ENCODE measurements around the gene RNF26.

The RNF26 gene

DNA sequence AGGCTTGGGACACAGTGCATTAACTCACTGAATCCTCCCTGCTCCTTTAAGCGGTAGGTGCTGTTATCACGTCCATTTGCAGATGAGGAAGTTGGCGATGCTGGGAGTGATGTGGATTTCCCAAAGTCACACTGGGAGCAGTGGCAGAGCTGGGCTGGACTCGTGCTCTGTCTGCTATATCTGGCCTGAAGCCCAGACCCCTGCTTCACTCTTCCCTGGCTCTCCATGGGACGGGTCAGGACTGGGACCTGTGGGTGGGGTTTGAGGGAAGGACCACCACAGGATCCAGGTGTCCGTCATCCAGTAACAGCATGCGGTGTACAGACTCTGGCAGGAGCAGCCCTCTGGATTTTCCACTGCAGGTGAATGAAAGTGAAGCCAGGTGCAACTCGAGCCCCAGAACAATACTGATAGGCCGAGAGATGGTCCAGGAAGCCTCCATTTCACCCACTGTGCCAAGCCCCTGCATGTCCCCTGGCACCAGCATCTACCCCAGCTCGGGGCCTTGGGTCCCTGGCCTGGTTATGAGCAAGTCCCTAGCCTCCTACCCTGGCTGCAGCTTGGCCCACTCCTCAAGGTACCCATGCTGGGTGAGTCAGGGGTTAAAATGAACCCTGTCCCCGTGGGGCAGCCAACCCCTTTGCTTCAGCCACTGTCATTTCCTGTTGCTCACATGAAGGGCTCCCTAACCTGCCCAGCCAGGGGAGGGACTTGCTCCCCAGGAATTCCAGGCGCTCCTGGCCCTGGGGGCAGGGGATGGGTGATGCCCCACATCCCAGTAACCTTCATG is 43.0 kb downstream of the RNF26 start:
- TF ChIP-seq, protein P1, sequence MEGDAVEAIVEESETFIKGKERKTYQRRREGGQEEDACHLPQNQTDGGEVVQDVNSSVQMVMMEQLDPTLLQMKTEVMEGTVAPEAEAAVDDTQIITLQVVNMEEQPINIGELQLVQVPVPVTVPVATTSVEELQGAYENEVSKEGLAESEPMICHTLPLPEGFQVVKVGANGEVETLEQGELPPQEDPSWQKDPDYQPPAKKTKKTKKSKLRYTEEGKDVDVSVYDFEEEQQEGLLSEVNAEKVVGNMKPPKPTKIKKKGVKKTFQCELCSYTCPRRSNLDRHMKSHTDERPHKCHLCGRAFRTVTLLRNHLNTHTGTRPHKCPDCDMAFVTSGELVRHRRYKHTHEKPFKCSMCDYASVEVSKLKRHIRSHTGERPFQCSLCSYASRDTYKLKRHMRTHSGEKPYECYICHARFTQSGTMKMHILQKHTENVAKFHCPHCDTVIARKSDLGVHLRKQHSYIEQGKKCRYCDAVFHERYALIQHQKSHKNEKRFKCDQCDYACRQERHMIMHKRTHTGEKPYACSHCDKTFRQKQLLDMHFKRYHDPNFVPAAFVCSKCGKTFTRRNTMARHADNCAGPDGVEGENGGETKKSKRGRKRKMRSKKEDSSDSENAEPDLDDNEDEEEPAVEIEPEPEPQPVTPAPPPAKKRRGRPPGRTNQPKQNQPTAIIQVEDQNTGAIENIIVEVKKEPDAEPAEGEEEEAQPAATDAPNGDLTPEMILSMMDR (IDR thresholded peaks at IDR 0.05; ENCODE audit: control insufficient read depth, insufficient read depth, low read depth, low read length, missing control alignments), result no peak
- no peak overlapping the region for H3K4me3 ChIP-seq (ENCODE audit: control insufficient read depth, low read depth, low read length)
- DNase-seq (ENCODE audit: low read depth), result no peak

DNA sequence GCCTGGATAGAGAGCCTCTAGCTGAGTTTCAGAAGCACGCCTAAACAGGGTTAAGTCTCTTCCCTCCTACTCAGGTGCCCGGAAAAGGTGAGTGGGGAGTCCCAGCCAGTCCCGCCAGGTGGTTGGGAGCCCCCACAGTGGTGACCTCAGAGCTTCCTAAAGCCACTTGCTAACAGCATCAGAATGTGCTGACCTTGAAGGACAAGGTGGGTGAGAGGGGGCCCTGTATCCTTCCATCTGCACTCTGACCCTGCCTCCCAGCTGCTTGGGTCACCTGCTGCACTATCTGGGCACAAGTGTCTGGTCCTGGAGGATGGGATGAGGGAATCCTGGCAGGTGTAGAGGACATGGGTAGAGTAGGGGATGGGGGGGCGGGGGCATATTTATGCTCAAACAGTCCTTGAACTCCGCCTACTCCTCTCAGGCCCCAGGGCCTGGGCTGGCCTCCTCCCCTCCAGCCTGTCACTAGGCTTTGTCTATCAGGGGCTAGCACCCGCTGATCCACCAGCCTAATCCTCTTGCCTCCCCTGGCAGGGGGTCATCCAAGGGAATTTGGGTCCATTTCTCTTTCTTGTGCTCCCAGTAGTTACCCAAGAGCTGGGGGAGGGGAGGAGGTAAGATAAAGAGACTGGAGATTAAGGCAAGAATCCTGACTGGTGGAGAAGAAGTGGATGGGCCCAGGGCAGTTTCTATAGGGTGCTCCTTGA is 43.8 kb downstream of the RNF26 start:
- DNase-seq (ENCODE audit: low read depth), result no peak
- TF ChIP-seq, protein P1 (IDR thresholded peaks at IDR 0.05; ENCODE audit: control insufficient read depth, insufficient read depth, low read depth, low read length, missing control alignments), result no peak
- H3K4me3 ChIP-seq (ENCODE audit: control insufficient read depth, low read depth, low read length), result no peak overlapping the region

DNA sequence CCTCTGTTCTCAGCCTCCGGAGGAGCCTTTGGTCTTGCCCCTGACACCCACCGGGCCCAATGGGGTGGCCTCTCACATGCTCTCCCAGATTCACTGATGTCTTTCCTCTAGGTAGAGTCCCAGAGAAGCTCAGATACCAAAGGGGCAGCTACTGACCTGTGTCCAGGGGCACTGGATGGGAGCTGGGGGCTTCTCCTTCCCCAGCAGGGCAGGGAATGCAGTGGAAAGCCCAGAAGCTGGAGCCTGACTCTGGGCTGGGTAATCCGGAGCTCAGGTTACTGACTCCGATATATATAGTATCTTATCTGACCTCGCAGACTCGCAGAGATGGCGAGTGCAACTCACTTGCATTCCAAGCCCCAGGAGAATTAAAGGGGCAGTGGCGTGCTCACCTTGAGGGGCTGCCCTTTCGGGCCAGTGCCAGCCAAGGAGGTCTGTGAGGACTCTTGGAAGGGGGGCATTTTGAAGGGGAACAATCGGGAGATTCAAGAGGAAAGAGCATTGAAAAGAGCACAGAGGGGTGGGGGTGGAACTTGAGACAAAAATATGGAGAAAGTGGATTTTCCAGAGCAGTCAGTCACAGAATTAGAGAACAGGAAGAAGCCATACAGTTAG is 44.6 kb downstream of the RNF26 start:
- TF ChIP-seq, protein P1 (IDR thresholded peaks at IDR 0.05; ENCODE audit: control insufficient read depth, insufficient read depth, low read depth, low read length, missing control alignments), result no peak
- no peak for DNase-seq (ENCODE audit: low read depth)
- H3K4me3 ChIP-seq (ENCODE audit: control insufficient read depth, low read depth, low read length), result no peak overlapping the region

DNA sequence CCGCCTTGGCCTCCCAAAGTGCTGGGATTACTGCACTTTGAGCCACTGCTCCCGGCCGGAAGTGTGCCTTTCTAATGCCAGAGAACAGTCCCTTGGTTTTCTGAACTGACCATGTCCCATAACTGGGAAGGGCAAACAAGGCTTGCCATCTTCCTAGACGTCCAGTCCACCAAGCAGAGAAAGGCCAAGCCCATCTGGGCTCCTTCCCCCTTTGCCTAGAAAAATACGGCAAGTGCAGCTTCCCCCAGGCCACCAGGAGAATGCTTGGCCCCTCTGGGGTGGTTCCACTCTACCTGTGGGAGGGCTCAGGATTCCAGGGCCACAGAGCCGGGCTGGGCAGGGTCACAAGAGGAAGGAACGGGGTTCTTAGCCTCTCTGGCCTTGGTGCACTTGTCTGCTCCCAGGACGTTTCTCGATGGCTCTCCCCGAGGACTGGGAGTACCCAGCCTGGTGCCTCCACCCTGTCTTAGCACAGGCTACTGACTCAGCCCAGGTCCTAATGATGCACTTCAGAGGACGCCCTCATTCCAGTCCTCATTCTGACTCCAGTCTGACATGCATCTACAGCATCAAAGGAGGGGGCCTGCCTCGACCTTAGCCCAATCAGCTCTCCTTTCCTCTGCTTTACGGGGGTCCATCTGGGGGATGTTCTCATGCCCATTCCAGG is 46.0 kb downstream of the RNF26 start:
- TF ChIP-seq, protein P1 (IDR thresholded peaks at IDR 0.05; ENCODE audit: control insufficient read depth, insufficient read depth, low read depth, low read length, missing control alignments), result no peak
- DNase-seq (ENCODE audit: low read depth), result no peak
- H3K4me3 ChIP-seq (ENCODE audit: control insufficient read depth, low read depth, low read length), result no peak overlapping the region

DNA sequence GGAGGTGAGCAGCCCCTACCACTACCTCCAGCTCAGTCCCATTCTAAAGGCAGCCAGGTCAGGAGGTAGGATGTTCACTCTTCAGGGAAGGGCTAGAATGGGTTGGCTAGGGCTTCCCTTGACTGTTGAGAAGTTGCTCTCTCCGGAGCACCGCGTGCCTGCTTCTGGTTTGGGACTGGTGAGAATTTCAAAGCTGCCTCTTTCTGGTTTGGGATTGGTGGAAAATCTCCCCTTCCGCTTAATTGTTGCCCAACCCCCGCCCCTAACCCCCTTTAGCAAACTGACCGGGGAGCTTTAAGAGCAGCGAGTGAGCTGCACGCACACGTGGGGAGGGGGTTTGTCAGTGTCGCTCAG is 46.5 kb downstream of the RNF26 start:
- TF ChIP-seq, protein P1 (IDR thresholded peaks at IDR 0.05; ENCODE audit: control insufficient read depth, insufficient read depth, low read depth, low read length, missing control alignments), result no peak
- no peak for DNase-seq (ENCODE audit: low read depth)
- H3K4me3 ChIP-seq (ENCODE audit: control insufficient read depth, low read depth, low read length), result peak overlapping the region; percentile 51

DNA sequence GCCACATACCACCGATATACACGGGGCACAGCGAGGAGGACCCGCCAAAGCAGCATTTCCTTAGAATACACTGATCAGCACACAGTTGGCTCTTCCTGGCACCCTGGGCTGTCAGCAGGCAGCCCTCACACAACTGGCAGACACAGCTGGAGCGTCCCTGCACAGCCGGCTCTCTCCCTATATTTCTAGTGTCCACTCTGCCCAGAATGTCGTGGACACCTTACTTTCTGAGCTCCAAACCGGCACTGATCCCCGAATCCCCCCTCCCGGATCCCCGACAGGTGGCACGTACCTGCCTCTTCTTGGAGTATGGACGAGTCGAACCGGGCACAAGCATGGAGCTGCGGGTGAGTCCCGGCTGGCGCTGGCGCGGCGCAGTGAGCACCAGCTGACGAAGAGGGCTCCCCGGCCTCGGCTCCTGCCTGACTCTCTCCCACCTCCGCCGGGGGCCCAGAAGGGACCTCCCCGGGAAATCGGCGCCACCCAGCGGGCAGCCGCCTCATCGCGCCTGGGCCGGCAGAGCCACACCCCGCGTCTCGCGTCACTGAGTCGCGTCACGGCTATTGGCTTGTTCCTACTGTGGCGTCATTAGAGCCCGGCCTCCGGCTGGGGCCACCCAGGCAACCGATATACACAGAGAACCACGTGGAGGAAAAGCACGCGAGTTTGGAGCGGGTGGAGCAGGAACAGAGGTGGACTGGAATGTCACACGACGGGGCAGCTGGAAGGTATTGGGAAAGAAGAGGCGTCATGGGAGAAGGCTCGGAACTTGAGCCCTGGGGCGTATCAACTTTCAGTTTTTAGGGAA is 47.1 kb downstream of the RNF26 start, which contains the start of gene USP2:
TSS of gene USP2 (minus strand) at position 510 of the 808 bp plus-strand sequence. CDS start 8,210 bp downstream, outside the sequence.
- TF ChIP-seq, protein P1 (IDR thresholded peaks at IDR 0.05; ENCODE audit: control insufficient read depth, insufficient read depth, low read depth, low read length, missing control alignments), result peak; percentile 78
- peak within 1 kb of the TSS; percentile 51 for H3K4me3 ChIP-seq (ENCODE audit: control insufficient read depth, low read depth, low read length)
- DNase-seq (ENCODE audit: low read depth), result peak; percentile 80

Data from AG09309 (cell line).